OCI-LY1 (cell line): Measurements from ENCODE around the gene TARBP2.

Experiments
- H2AFZ ChIP-seq: fragments of 200-600 bp; sonication (generic), shearing (Covaris generic); 2 replicates; pipeline ENCODE4 v1.6.0; 2014; ENCODE audit warnings: antibody characterized with exemption, mild to moderate bottlenecking, low read length
- H3F3A ChIP-seq: fragments of 200-600 bp; sonication (generic), shearing (Covaris generic); 2 replicates; pipeline ENCODE4 v1.6.0; 2014; ENCODE audit warnings: mild to moderate bottlenecking, antibody characterized with exemption, low read length, moderate library complexity; ENCODE audit not compliant: insufficient read depth
- H3K27ac ChIP-seq: fragments of 200-600 bp; sonication (generic); 2 replicates; pipeline ENCODE4 v1.5.1; 2014; ENCODE audit warnings: low read length, mixed run types, mild to moderate bottlenecking, low read depth; ENCODE audit not compliant: poor library complexity, severe bottlenecking
- H3K27me3 ChIP-seq: fragments of 200-600 bp; sonication (generic); 2 replicates; pipeline ENCODE4 v1.6.0; 2014; ENCODE audit warnings: antibody characterized with exemption, mild to moderate bottlenecking, low read length, moderate library complexity; ENCODE audit not compliant: insufficient read depth
- H3K36me3 ChIP-seq: fragments of 200-600 bp; sonication (generic); 2 replicates; pipeline ENCODE4 v1.6.1; 2014; ENCODE audit warnings: mild to moderate bottlenecking, antibody characterized with exemption, low read length, moderate library complexity, mixed read lengths; ENCODE audit not compliant: insufficient read depth
- H3K4me1 ChIP-seq: fragments of 200-600 bp; sonication (generic); 2 replicates; pipeline ENCODE4 v1.5.1; 2014; ENCODE audit warnings: mild to moderate bottlenecking, low read length, moderate library complexity; ENCODE audit not compliant: insufficient read depth, severe bottlenecking
- H3K4me2 ChIP-seq: fragments of 200-600 bp; sonication (generic), shearing (Covaris generic); 2 replicates; pipeline ENCODE4 v1.6.1; 2014; ENCODE audit warnings: low read length
- H3K4me3 ChIP-seq: fragments of 200-600 bp; sonication (generic); 2 replicates; pipeline ENCODE4 v1.5.1; 2014; ENCODE audit warnings: low read length, low read depth, mild to moderate bottlenecking, mixed read lengths; ENCODE audit not compliant: poor library complexity, severe bottlenecking
- H3K79me2 ChIP-seq: fragments of 200-600 bp; shearing (Covaris generic); 2 replicates; pipeline ENCODE4 v1.6.1; 2016; ENCODE audit warnings: mixed run types, low read length, mixed read lengths; ENCODE audit not compliant: insufficient read depth
- H3K9ac ChIP-seq: fragments of 200-600 bp; sonication (generic), shearing (Covaris generic); 2 replicates; pipeline ENCODE4 v1.6.1; 2014; ENCODE audit warnings: mild to moderate bottlenecking, low read length, mixed read lengths
- H3K9me2 ChIP-seq: fragments of 200-600 bp; sonication (generic), shearing (Covaris generic); 2 replicates; pipeline ENCODE4 v1.6.1; 2014; ENCODE audit warnings: low read depth, mild to moderate bottlenecking, low read length, mixed read lengths
- H3K9me3 ChIP-seq: fragments of 200-600 bp; shearing (Covaris generic); 2 replicates; pipeline ENCODE4 v1.6.1; 2014; ENCODE audit warnings: low read length, mixed read lengths
- H4K20me1 ChIP-seq: fragments of 200-600 bp; sonication (generic), shearing (Covaris generic); 2 replicates; pipeline ENCODE4 v1.6.0; 2016; ENCODE audit warnings: mild to moderate bottlenecking, low read length; ENCODE audit not compliant: insufficient read depth
- EZH2 ChIP-seq: fragments of 200-600 bp; sonication (generic), shearing (Covaris generic); IDR thresholded peaks from 2 replicates; pipeline ENCODE4 v1.8.0; 2017; ENCODE audit warnings: borderline replicate concordance, mixed run types, mild to moderate bottlenecking, antibody characterized with exemption, low read length, moderate library complexity, mixed read lengths
- TF ChIP-seq, protein P1 (sequence below): fragments of 200-600 bp; sonication (generic), shearing (Covaris generic); IDR thresholded peaks from 2 replicates; pipeline ENCODE4 v1.5.1; 2017; ENCODE audit warnings: mild to moderate bottlenecking, antibody characterized with exemption, low read length, moderate library complexity, mixed read lengths

TARBP2 gene

DNA sequence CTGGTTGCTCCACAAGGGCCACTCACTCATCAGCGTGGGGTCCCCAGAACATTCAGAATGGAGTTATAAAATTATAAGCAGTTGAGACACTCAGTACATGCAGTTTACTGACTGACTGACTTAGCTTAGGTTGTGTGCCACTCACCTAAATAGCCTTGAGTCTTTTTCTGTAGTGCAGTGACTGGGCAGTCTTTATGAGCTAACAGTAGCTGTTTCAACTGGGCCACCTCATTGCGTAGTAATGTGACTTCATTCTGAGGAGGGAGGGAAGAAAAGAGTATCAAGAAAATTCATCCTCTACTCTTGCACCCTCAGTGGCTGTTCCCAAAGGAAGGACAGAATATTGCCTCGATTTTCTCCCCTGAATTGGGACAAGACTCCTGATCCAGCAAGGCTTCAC, 22.0 kb downstream of the TARBP2 start:
- H3K4me2 ChIP-seq, result no peak overlapping the region
- no peaks in the 10 kb centered on the region for H3K9me2 ChIP-seq
- H3K79me2 ChIP-seq, result no peaks in the 10 kb centered on the region
- no peaks in the 10 kb centered on the region for H3F3A ChIP-seq
- no peak overlapping the region for H3K27ac ChIP-seq
- H3K4me3 ChIP-seq, result no peak overlapping the region
- H2AFZ ChIP-seq, result no peak overlapping the region
- no peak overlapping the region for H3K9ac ChIP-seq
- no peaks in the 10 kb centered on the region for H3K9me3 ChIP-seq
- H3K27me3 ChIP-seq, result no peaks in the 10 kb centered on the region
- TF ChIP-seq EZH2, result no peak
- TF ChIP-seq, protein P1, sequence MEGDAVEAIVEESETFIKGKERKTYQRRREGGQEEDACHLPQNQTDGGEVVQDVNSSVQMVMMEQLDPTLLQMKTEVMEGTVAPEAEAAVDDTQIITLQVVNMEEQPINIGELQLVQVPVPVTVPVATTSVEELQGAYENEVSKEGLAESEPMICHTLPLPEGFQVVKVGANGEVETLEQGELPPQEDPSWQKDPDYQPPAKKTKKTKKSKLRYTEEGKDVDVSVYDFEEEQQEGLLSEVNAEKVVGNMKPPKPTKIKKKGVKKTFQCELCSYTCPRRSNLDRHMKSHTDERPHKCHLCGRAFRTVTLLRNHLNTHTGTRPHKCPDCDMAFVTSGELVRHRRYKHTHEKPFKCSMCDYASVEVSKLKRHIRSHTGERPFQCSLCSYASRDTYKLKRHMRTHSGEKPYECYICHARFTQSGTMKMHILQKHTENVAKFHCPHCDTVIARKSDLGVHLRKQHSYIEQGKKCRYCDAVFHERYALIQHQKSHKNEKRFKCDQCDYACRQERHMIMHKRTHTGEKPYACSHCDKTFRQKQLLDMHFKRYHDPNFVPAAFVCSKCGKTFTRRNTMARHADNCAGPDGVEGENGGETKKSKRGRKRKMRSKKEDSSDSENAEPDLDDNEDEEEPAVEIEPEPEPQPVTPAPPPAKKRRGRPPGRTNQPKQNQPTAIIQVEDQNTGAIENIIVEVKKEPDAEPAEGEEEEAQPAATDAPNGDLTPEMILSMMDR, result no peak
- no peaks in the 10 kb centered on the region for H3K4me1 ChIP-seq
- peaks cover 45% of the 10 kb centered on the region for H3K36me3 ChIP-seq
- H4K20me1 ChIP-seq, result no peaks in the 10 kb centered on the region

GRCh38 chr12:53524476-53524875, 23.4 kb downstream of the TARBP2 start:
- H2AFZ ChIP-seq, result no peak overlapping the region
- no peak overlapping the region for H3K9ac ChIP-seq
- H3K4me3 ChIP-seq, result no peak overlapping the region
- TF ChIP-seq, protein P1, result no peak
- no peak for TF ChIP-seq EZH2
- H3K4me1 ChIP-seq, result no peaks in the 10 kb centered on the region
- peaks cover 45% of the 10 kb centered on the region for H3K36me3 ChIP-seq
- no peaks in the 10 kb centered on the region for H3K9me3 ChIP-seq
- H3K4me2 ChIP-seq, result no peak overlapping the region
- H3K79me2 ChIP-seq, result no peaks in the 10 kb centered on the region
- H3K27me3 ChIP-seq, result no peaks in the 10 kb centered on the region
- H3F3A ChIP-seq, result no peaks in the 10 kb centered on the region
- no peaks in the 10 kb centered on the region for H4K20me1 ChIP-seq
- H3K27ac ChIP-seq, result no peak overlapping the region
- H3K9me2 ChIP-seq, result no peaks in the 10 kb centered on the region

DNA sequence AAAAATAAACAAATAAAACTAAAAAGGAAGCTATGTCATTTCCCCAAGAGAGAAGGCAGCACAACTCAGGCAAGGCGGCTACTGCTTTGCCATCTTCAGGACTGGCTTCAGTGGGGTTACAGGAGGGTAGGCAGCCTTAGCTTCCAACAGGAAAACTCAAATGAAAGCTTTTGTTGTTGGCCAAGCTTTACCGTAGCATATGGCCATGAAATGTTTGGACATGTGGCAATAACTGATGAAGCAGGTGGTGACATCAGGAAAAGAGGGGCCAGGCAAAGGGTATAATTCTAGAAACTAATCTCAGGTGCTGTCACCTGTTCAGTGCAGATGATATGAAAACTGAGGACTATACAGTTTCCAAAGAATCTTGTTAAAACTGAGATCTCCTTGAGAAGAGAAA, 29.0 kb downstream of the TARBP2 start:
- Histone ChIP-seq H2AFZ (no peak overlapping the region), H4K20me1 (no peaks in the 10 kb centered on the region), H3K27ac (no peak overlapping the region), H3K79me2 (no peaks in the 10 kb centered on the region), H3K4me3 (no peak overlapping the region), H3K4me1 (no peaks in the 10 kb centered on the region), H3F3A (no peaks in the 10 kb centered on the region), H3K36me3 (peaks cover 47% of the 10 kb centered on the region), H3K9me2 (no peaks in the 10 kb centered on the region), H3K27me3 (no peaks in the 10 kb centered on the region), H3K9ac (no peak overlapping the region), H3K4me2 (no peak overlapping the region), H3K9me3 (no peaks in the 10 kb centered on the region)
- TF ChIP-seq, protein P1, result no peak
- no peak for TF ChIP-seq EZH2
